Measurements from ENCODE around the gene CGB3. TPM values are rescaled to one million over a fixed set of nuclear protein-coding genes. Genes with fewer than 3 reads are reported as not detected.
"Not testable (repeated sequence)": the region's sequence is repeated elsewhere in the genome, so short reads cannot be mapped to it uniquely, and the experiment has no call there.

The CGB3 gene
- total RNA-seq, 2 experiments from 2014 or later: not detected

GRCh38 chr19:49057636-49058234 is 33.6 kb upstream of the CGB3 start, which contains the start of gene CGB7:
Gene CGB7 (minus strand): TSS chr19:49057749. CDS start chr19:49055375, 2,374 bp downstream.
- no peaks in the 10 kb centered on the region for H3K9me2 ChIP-seq (ENCODE audit: insufficient read depth, low read length)
- H3K79me2 ChIP-seq (ENCODE audit: insufficient read depth, low read depth, low read length): no peaks in the 10 kb centered on the region
- BruUV-seq (replicated peaks): no TSS peak
- TF ChIP-seq CTCF (conservative IDR thresholded peaks at IDR 0.05; ENCODE audit: low read length): no peak
- POLR2A ChIA-PET: interaction anchor here (0.5 kb wide), 1 partner anchor 553 kb away, joined by 3 read pairs; no protein-coding TSS in a partner anchor
- H4K20me1 ChIP-seq (ENCODE audit: insufficient read depth, low read length): no peaks in the 10 kb centered on the region
- no peak within 1 kb of the TSS for H3K4me3 ChIP-seq (ENCODE audit: low read depth, low read length, poor library complexity, severe bottlenecking)
- H3K36me3 ChIP-seq (ENCODE audit: insufficient read depth, low read length): no peaks in the 10 kb centered on the region
- no peak within 1 kb of the TSS for H2AFZ ChIP-seq (ENCODE audit: low read length)
- no peak within 1 kb of the TSS for H3K27ac ChIP-seq (ENCODE audit: low read depth, low read length, poor library complexity, severe bottlenecking)
- peak within 1 kb of the TSS; percentile 16; the same call in 1 of the 2 replicates for H3K4me2 ChIP-seq (ENCODE audit: low read length)
- intact Hi-C loops (cut with micrococcal nuclease; ENCODE audit: unreplicated experiment): no loop called here
- CTCF ChIA-PET (ENCODE audit: unreplicated experiment): no interaction called here
- H3K9me3 ChIP-seq (ENCODE audit: low read length): no peaks in the 10 kb centered on the region
- DNase-seq (ENCODE audit: low spot score): no peak
- no peaks in the 10 kb centered on the region for H3K4me1 ChIP-seq (ENCODE audit: insufficient read depth, low read length, poor library complexity, severe bottlenecking)

GRCh38 chr19:49056902-49057596 is 32.9 kb upstream of the CGB3 start:
- H3K9me2 ChIP-seq (ENCODE audit: insufficient read depth, low read length); intact Hi-C loops (cut with micrococcal nuclease; ENCODE audit: unreplicated experiment); H3K27ac ChIP-seq (ENCODE audit: low read depth, low read length, poor library complexity, severe bottlenecking); H3K36me3 ChIP-seq (ENCODE audit: insufficient read depth, low read length); H3K79me2 ChIP-seq (ENCODE audit: insufficient read depth, low read depth, low read length); H3K4me3 ChIP-seq (ENCODE audit: low read depth, low read length, poor library complexity, severe bottlenecking); H3K4me2 ChIP-seq (ENCODE audit: low read length); BruUV-seq (replicated peaks); CTCF ChIA-PET (ENCODE audit: unreplicated experiment); H4K20me1 ChIP-seq (ENCODE audit: insufficient read depth, low read length); DNase-seq (ENCODE audit: low spot score); H3K9me3 ChIP-seq (ENCODE audit: low read length); H3K4me1 ChIP-seq (ENCODE audit: insufficient read depth, low read length, poor library complexity, severe bottlenecking); H2AFZ ChIP-seq (ENCODE audit: low read length): not testable (repeated sequence)
- POLR2A ChIA-PET: interaction anchor here (0.5 kb wide), 1 partner anchor 553 kb away, joined by 3 read pairs; no protein-coding TSS in a partner anchor

GRCh38 chr19:49056101-49056901 is 32.2 kb upstream of the CGB3 start:
- Histone ChIP-seq H3K4me1 (ENCODE audit: insufficient read depth, low read length, poor library complexity, severe bottlenecking) (no peaks in the 10 kb centered on the region), H3K4me2 (ENCODE audit: low read length) (peak overlapping the region; percentile 49), H3K9me2 (ENCODE audit: insufficient read depth, low read length) (no peaks in the 10 kb centered on the region), H2AFZ (ENCODE audit: low read length) (no peak overlapping the region), H3K4me3 (ENCODE audit: low read depth, low read length, poor library complexity, severe bottlenecking) (peak overlapping the region; percentile 42), H4K20me1 (ENCODE audit: insufficient read depth, low read length) (no peaks in the 10 kb centered on the region), H3K36me3 (ENCODE audit: insufficient read depth, low read length) (no peaks in the 10 kb centered on the region), H3K9me3 (ENCODE audit: low read length) (no peaks in the 10 kb centered on the region), H3K79me2 (ENCODE audit: insufficient read depth, low read depth, low read length) (no peaks in the 10 kb centered on the region), H3K27ac (ENCODE audit: low read depth, low read length, poor library complexity, severe bottlenecking) (no peak overlapping the region)
- POLR2A ChIA-PET: no interaction called here
- BruUV-seq (replicated peaks): no TSS peak
- CTCF ChIA-PET (ENCODE audit: unreplicated experiment): interaction anchor here (0.5 kb wide), 1 partner anchor 71 kb away, joined by 5 read pairs; no protein-coding TSS in a partner anchor
- TF ChIP-seq EZH2phosphoT487 (IDR thresholded peaks at IDR 0.05; ENCODE audit: borderline replicate concordance, low read depth, low read length) (no peak), CTCF (conservative IDR thresholded peaks at IDR 0.05; ENCODE audit: low read length) (no peak; the same call in 1 of the 2 replicates)
- peak; percentile 27 for DNase-seq (ENCODE audit: low spot score)
- intact Hi-C loops (cut with micrococcal nuclease; ENCODE audit: unreplicated experiment): no loop called here

- DNase-seq (ENCODE audit: low spot score); H3K79me2 ChIP-seq (ENCODE audit: insufficient read depth, low read depth, low read length); BruUV-seq (replicated peaks); H3K4me3 ChIP-seq (ENCODE audit: low read depth, low read length, poor library complexity, severe bottlenecking); H3K9me3 ChIP-seq (ENCODE audit: low read length); H3K36me3 ChIP-seq (ENCODE audit: insufficient read depth, low read length); H3K27ac ChIP-seq (ENCODE audit: low read depth, low read length, poor library complexity, severe bottlenecking); H3K9me2 ChIP-seq (ENCODE audit: insufficient read depth, low read length); POLR2A ChIA-PET; intact Hi-C loops (cut with micrococcal nuclease; ENCODE audit: unreplicated experiment); H2AFZ ChIP-seq (ENCODE audit: low read length); CTCF ChIA-PET (ENCODE audit: unreplicated experiment); H4K20me1 ChIP-seq (ENCODE audit: insufficient read depth, low read length); H3K4me1 ChIP-seq (ENCODE audit: insufficient read depth, low read length, poor library complexity, severe bottlenecking); H3K4me2 ChIP-seq (ENCODE audit: low read length): not testable (repeated sequence)
Observed at GRCh38 chr19:49050376-49051033, 26.4 kb upstream of the CGB3 start.
